Stomach (tissue), 4 donors: ENCODE results near the gene B3GNT2.

Experiments used
- EP300 ChIP-seq: sonication (generic); formaldehyde crosslinking; IDR thresholded peaks from one replicate; pipeline ENCODE4 v1.6.1; 2017; ENCODE audit warnings: antibody characterized with exemption
- POLR2A ChIP-seq, 4 donors: fragments of 450-650 bp; IDR thresholded peaks; one replicate each; pipeline ENCODE4 v1.6.1; 2016; ENCODE audit warnings: antibody characterized with exemption in 4 of 4, control low read depth in 2 of 4, mild to moderate bottlenecking in 1 of 4, moderate library complexity in 1 of 4
- POLR2AphosphoS5 ChIP-seq, 3 donors: sonication (generic); formaldehyde crosslinking; IDR thresholded peaks; one replicate each; pipeline ENCODE4 v1.6.1; 2016; ENCODE audit warnings: antibody characterized with exemption in 3 of 3
- TF ChIP-seq, protein P1 (sequence below), 7 experiments: fragments of 450-650 bp in 4 of 7; fragments of 200-600 bp in 3 of 7; sonication (generic) in 3 of 7; IDR thresholded peaks; one replicate each; pipeline ENCODE4 v1.5.1; 2016 to 2019; ENCODE audit warnings: antibody characterized with exemption in 7 of 7, control low read depth in 2 of 7, mild to moderate bottlenecking in 1 of 7

DNA sequence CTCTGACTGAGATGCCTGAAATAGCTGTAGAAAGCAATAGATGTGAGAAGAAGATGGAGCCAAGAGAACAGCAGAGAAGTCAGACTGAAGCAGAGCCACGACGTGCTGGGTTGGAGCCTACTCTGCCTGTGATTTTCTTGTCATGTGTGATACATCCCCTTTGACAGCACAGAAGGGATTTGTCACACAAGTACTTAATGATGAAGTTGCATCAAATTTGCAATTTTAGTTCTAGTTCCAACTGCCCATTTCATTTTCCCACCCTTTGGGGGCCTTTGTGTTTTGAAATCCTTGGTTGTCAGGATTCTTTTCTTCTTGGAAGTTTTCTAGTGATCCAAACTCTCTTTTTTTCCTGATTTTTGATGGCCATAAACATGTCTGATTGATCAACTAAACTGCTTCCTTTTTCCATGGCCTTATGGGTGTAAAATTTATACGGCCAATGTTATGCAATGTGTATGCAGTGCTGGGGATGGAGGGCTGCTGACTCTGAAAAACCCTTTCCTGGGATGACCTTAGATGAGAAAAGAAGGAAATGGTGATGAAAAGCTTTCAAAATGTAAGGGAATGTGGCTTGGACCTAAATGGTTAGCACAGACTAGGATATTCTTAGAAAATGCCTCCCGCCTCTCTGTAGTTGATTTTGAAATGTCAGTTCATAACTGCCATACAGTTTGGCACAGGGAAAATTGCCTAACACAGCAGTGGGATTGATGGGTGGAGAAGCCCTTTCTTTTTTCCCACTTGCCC is 9.6 kb upstream of the B3GNT2 start:
- TF ChIP-seq, protein P1, sequence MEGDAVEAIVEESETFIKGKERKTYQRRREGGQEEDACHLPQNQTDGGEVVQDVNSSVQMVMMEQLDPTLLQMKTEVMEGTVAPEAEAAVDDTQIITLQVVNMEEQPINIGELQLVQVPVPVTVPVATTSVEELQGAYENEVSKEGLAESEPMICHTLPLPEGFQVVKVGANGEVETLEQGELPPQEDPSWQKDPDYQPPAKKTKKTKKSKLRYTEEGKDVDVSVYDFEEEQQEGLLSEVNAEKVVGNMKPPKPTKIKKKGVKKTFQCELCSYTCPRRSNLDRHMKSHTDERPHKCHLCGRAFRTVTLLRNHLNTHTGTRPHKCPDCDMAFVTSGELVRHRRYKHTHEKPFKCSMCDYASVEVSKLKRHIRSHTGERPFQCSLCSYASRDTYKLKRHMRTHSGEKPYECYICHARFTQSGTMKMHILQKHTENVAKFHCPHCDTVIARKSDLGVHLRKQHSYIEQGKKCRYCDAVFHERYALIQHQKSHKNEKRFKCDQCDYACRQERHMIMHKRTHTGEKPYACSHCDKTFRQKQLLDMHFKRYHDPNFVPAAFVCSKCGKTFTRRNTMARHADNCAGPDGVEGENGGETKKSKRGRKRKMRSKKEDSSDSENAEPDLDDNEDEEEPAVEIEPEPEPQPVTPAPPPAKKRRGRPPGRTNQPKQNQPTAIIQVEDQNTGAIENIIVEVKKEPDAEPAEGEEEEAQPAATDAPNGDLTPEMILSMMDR (IDR thresholded peaks at IDR 0.05) = no peak
- TF ChIP-seq POLR2A (IDR thresholded peaks at IDR 0.05) (no peak), POLR2AphosphoS5 (IDR thresholded peaks at IDR 0.05) (no peak), EP300 (no peak)
